Skeletal muscle tissue (tissue), 4 donors: ENCODE results near the gene GPR142. TPM values are rescaled to one million over a fixed set of nuclear protein-coding genes. Genes with fewer than 3 reads are reported as not detected.

Experiments
- H3K27ac ChIP-seq: one replicate; pipeline ENCODE4 v1.7.0; 2013; ENCODE audit warnings: mild to moderate bottlenecking, low read depth, low read length, inconsistent platforms
- H3K27me3 ChIP-seq, 3 donors: one replicate each; pipeline ENCODE4 v1.7.0; 2013; ENCODE audit warnings: low read length in 3 of 3; ENCODE audit not compliant: control insufficient read depth in 3 of 3, insufficient read depth in 3 of 3
- H3K36me3 ChIP-seq, 3 donors: one replicate each; pipeline ENCODE4 v1.7.0; 2013; ENCODE audit warnings: low read length in 3 of 3; ENCODE audit not compliant: control insufficient read depth in 3 of 3, insufficient read depth in 3 of 3
- H3K4me1 ChIP-seq, 3 donors: one replicate each; pipeline ENCODE4 v1.7.0; 2013; ENCODE audit warnings: low read length in 3 of 3, mild to moderate bottlenecking in 3 of 3; ENCODE audit not compliant: control insufficient read depth in 3 of 3, insufficient read depth in 3 of 3
- H3K4me3 ChIP-seq, 3 donors: one replicate each; pipeline ENCODE4 v1.7.0; 2013; ENCODE audit warnings: low read length in 3 of 3
- H3K9ac ChIP-seq, 3 donors: one replicate each; pipeline ENCODE4 v1.7.0; 2013; ENCODE audit warnings: low read length in 3 of 3, mild to moderate bottlenecking in 3 of 3, moderate library complexity in 2 of 3, low read depth in 1 of 3
- H3K9me3 ChIP-seq, 3 donors: one replicate each; pipeline ENCODE4 v1.7.0; 2013; ENCODE audit warnings: low read length in 3 of 3; ENCODE audit not compliant: control insufficient read depth in 3 of 3
- total RNA-seq: library from RNA; depleted of rRNA; stranded (reverse); fragments of >200 nt; gene quantifications from one replicate; pipeline ENCODE4 v1.2.3, GENCODE V29; 2014
- donor health status: Osteomylitis.

GPR142 gene
- total RNA-seq, 1 donor from 2014 or later = not detected

DNA sequence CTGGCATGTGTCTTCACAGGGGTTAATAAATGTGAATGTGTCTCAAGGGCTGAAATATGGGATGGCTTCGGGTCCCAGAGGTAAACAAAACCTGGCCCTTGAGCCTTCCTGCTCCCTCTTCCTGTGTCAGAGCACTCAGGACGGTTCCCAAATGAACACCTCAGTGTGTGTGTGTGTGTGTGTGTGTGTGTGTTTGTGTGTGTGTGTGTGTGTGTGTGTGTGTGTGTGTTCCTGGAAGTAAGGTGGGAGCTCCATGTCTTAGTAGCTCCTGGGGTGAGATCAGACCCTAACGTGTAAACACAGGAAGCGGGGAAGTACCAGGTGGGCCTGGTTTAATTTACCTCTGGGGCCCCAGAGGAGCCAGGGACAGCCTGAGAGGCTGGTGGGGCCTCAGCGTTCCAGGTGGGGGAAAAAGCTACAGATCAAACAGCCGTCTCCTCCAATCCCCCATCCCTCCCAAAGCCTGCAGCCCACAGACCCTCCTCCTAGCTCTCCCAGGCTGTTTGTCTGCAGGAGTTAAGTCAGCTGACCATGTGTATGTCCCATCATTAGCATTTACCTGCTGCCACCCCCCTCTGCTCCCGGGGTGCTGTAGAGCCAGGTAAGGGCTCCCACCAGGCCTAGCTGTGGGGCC, 35.2 kb upstream of the GPR142 start:
- Histone ChIP-seq H3K27ac (no peak overlapping the region), H3K4me3 (no peak overlapping the region), H3K9ac (no peak overlapping the region)

DNA sequence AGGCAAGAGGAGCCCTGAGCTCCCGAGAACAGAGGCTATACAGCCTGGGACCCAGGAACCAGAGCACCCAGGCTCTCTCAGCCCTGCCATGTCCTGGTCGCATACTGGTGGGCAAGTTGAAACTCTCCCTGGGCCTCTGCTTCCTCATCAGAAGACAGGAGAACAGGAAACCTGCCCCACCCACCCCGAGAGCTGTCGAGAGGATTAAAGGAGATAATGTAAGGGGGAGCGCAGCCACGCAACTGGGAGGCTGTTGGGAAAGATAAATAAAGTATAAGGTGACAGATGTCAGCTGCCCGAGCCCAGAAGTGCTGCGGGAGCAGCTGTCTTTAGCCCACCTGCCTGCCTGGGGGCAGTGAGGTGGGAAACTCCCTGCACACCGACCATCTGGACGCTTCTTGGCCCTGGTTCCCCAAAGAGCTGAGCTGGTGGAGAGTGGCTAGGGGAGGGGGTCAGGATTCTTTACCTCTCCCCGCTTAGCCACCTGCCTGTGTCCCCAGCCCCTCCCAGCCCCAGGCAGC, 34.5 kb upstream of the GPR142 start:
- Histone ChIP-seq H3K4me3 (no peak overlapping the region), H3K4me1 (no peaks in the 10 kb centered on the region), H3K27me3 (peaks cover 18 to 25% (median 20%) of the 10 kb centered on the region in 3 donors), H3K36me3 (no peaks in the 10 kb centered on the region), H3K9ac (no peak overlapping the region), H3K27ac (no peak overlapping the region), H3K9me3 (no peaks in the 10 kb centered on the region)

More for the DNA sequence above, 35.2 kb upstream of the GPR142 start:
- peaks cover 12 to 20% (median 15%) of the 10 kb centered on the region in 3 donors for H3K27me3 ChIP-seq
- no peaks in the 10 kb centered on the region for H3K4me1 ChIP-seq
- H3K36me3 ChIP-seq = no peaks in the 10 kb centered on the region
- H3K9me3 ChIP-seq = no peaks in the 10 kb centered on the region

DNA sequence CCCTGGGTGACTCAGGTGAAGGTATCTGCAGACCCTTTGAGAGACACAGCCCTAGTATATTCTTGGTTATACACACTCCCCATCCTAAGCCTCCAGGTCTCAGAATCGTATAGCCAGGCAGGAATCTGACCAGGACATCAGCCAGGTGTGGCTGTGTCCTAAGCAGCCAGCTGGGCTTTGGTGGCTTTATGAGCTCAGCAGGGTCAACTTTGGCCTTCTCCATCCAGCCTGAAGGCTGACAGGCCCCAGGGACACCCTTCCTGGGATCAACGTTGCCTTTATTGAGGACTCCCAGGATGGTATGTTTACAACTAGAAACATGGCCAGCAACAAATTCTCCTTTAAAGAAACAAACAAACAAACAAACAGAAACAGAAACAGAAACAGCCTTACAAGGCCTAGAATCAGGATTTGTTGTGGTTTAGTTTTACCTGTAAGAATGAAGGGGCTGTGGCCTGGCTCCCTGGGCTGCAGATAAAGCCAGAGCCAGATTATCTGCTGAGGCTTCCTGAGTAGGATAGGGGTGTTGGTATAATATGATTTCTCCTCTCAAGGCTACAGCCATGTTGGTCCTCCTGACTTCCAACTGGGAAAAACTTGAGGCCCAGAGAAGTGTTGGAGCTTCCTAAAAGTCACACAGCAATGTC, 32.8 kb upstream of the GPR142 start:
- H3K4me3 ChIP-seq = no peak overlapping the region
- peaks cover 19 to 39% (median 30%) of the 10 kb centered on the region in 3 donors for H3K27me3 ChIP-seq
- no peaks in the 10 kb centered on the region for H3K9me3 ChIP-seq
- no peak overlapping the region for H3K27ac ChIP-seq
- no peaks in the 10 kb centered on the region for H3K36me3 ChIP-seq
- no peak overlapping the region for H3K9ac ChIP-seq
- no peaks in the 10 kb centered on the region for H3K4me1 ChIP-seq

DNA sequence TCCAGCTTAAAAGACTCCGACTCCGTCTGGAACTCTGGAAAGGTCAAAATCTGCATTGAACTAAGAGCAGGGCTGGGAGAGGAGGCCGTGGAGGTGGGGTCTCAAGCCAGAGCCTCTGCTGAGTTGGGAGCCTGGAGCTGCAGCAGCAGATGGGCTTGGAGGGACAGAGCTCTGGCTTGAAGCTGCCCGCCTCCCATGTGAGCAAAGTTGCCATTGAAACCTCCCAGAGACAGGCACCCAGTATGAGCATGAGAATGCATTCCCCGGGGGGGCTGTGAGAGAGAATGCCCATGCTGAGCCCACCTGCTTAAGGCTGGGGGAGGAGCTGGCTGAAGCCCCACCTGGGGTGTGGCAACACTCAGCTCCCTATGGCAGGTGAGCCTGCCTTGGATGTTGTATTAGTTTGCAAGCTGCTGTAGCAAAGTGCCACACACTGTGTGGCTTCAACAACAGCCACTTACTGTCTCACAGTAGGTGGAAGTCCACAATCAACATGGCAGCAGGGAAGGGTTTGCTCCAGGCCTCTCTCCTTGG, 31.7 kb upstream of the GPR142 start:
- Histone ChIP-seq H3K27me3 (peaks cover 16 to 48% (median 31%) of the 10 kb centered on the region in 3 donors), H3K27ac (no peak overlapping the region), H3K9ac (no peak overlapping the region), H3K4me3 (no peak overlapping the region), H3K9me3 (no peaks in the 10 kb centered on the region), H3K4me1 (no peaks in the 10 kb centered on the region), H3K36me3 (no peaks in the 10 kb centered on the region)

DNA sequence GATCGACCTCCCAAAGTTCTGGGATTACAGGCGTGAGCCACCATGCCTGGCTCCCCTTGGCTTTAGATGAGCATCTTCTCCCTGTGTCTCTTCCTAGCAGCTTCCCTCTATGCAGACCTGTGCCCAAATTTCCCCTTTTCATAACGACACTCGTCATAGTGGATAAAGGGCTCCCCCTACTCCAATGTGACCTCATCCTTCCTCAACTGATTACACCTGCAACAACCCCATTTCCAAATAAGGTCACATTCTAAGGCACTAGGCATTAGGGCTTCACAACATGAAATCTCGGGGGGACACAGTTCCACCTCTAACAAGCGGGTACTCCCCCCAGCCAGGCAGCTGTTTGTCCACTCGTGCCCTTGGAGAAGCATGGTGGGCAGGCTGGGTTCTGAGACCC, 31.0 kb upstream of the GPR142 start:
- no peaks in the 10 kb centered on the region for H3K9me3 ChIP-seq
- H3K36me3 ChIP-seq = no peaks in the 10 kb centered on the region
- no peaks in the 10 kb centered on the region for H3K4me1 ChIP-seq
- peaks cover 16 to 47% (median 31%) of the 10 kb centered on the region in 3 donors for H3K27me3 ChIP-seq
- no peak overlapping the region for H3K9ac ChIP-seq
- no peak overlapping the region for H3K4me3 ChIP-seq
- no peak overlapping the region for H3K27ac ChIP-seq

DNA sequence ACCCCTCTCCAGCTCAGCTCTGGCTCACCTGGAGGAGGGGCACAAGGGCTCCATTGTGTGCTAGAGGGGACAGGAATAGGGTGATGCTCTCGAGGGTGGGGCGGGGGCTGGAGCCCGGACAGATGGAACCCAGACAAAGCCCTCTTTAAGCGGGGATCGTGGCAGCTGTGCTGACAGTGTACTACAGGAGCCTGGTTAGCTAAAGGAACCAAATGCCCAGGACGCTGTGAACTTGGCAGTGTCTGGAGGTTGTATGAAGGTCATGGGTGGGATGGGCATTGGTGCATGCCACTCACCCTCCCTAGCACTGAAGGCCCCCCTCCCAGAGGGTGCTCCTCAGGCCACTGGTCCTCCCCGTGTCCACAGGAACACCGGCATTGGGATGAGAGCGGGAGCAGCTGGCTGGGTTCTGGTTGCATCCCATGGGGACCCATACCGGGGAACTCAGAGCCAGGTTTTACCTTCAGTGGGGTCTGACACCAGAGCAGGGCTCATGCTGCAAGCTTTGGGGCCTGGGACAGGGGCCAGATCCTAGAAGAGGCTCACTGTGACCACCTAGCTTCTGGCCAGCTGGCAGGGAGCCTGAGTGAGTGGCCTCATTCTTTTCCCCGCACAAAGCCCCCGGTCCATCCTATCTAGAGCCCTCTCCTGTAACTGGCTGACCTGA, 29.3 kb upstream of the GPR142 start:
- H3K9me3 ChIP-seq = no peaks in the 10 kb centered on the region
- H3K27me3 ChIP-seq = peaks cover 16 to 59% (median 31%) of the 10 kb centered on the region in 3 donors
- no peak overlapping the region for H3K27ac ChIP-seq
- H3K4me1 ChIP-seq = no peaks in the 10 kb centered on the region
- no peak overlapping the region for H3K4me3 ChIP-seq
- no peaks in the 10 kb centered on the region for H3K36me3 ChIP-seq
- no peak overlapping the region for H3K9ac ChIP-seq

DNA sequence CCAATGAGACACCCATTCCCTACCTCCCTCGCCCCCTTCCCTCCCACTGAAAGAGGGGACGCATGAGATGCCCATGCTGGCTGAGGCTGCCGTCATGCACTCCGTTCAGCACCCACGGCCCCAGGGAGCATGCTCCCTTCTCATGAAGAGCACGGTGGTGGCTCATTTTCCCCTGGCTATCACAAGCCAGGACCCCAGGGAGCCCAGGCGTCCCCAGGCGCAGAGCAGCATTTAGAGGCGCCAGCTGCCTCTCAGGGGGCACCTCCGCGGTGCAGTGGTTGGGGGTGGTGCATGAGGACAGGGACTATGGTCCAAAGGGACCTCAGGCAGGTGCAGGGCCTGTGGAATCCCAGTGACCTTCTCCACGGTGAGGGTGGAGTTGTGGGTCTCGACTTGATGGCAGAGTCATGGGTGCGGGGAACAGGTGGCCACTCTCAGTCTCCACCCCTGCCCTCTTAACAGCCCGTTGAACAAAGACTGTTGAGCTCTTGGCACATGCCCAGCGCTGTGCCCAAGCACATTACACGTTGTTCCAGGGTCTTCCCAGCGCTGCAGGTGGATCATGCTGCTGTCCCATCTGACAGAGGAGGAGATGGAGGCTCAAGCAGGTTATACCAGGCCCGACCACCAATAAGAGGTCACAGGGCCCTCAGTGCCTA, 27.6 kb upstream of the GPR142 start:
- H3K9me3 ChIP-seq = no peaks in the 10 kb centered on the region
- H3K36me3 ChIP-seq = no peaks in the 10 kb centered on the region
- no peaks in the 10 kb centered on the region for H3K4me1 ChIP-seq
- no peak overlapping the region for H3K27ac ChIP-seq
- H3K27me3 ChIP-seq = peaks cover 16 to 65% (median 34%) of the 10 kb centered on the region in 3 donors
- H3K9ac ChIP-seq = no peak overlapping the region
- H3K4me3 ChIP-seq = no peak overlapping the region

DNA sequence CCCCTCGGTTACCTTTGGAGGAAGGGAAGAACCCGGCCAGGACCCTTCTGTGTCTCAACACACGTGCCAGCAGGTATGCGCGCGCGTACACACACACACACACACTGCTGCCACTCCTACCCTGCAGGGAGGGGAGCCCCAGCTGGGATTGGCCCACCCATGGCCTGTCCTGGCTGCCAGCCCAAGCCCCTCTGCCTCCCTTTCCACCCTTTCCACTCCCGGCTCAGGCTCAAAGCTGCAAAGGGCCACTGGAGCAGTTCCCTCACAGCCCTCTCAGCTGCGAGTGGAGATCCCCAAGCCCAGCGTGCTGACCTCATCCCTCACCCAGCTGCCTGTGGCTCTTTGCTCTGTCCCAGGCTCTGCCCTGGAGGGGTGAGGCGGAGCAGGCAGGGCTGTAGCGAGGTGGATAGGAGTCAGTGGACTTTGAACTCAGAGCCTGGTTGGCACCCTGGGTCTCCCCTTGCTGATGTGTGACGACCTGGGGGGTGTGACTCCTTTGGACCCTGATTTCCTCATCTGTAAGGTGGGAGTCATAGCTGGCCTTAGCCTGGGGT, 26.8 kb upstream of the GPR142 start:
- Histone ChIP-seq H3K27ac (no peak overlapping the region), H3K9ac (no peak overlapping the region), H3K9me3 (no peaks in the 10 kb centered on the region), H3K36me3 (no peaks in the 10 kb centered on the region), H3K27me3 (peaks cover 16 to 67% (median 31%) of the 10 kb centered on the region in 3 donors), H3K4me3 (no peak overlapping the region), H3K4me1 (no peaks in the 10 kb centered on the region)

DNA sequence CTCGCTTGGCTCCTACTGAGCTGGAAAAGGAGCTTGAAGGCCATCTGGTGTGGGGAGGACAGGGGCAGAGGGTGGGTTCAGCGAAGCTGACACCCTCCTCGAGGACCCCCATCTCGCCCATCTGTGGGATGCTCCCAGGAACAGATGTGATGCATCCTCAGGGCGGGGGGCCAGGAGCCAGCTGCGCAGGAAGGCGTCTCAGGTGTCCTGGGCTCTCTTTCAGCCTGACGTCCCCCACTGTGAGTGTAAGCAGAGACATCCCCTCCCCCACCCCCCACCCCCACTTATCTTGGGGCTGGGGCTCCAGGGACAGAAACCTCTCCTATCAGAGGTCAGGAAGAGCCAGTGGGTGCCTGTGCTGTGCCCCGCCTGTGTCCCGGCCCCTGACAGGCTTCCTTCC, 25.1 kb upstream of the GPR142 start:
- no peaks in the 10 kb centered on the region for H3K9me3 ChIP-seq
- H3K4me1 ChIP-seq = no peaks in the 10 kb centered on the region
- H3K36me3 ChIP-seq = no peaks in the 10 kb centered on the region
- H3K27ac ChIP-seq = no peak overlapping the region
- H3K9ac ChIP-seq = no peak overlapping the region
- peaks cover 11 to 70% (median 38%) of the 10 kb centered on the region in 3 donors for H3K27me3 ChIP-seq
- no peak overlapping the region for H3K4me3 ChIP-seq
